ENCODE measurements around the gene BTF3L4. TPM values are rescaled to one million over a fixed set of nuclear protein-coding genes. Genes with fewer than 3 reads are reported as not detected.

The BTF3L4 gene
- total RNA-seq, 2 donors from 2014 or later: 77.6 to 95.1 TPM

DNA sequence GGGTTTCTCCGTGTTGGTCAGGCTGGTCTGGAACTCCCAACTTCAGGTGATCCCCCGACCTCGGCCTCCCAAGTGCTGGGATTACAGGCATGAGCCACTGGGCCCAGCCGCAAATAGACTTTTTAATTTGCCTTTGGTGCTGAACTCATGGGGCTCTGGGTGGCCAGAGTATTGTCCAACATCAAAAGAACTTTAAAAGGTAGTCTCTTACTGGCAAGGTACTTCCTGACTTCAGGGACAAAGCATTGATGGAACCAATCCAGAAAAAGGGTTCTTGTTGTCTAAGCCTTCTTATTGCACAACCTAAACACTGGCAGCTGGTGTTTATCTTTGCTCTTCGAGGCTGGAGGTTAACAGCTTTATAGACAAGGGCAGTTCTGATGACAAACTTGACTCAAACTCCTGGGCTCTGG, 18.7 kb upstream of the BTF3L4 start:
- no peak overlapping the region for H3K4me3 ChIP-seq (ENCODE audit: low read length)

DNA sequence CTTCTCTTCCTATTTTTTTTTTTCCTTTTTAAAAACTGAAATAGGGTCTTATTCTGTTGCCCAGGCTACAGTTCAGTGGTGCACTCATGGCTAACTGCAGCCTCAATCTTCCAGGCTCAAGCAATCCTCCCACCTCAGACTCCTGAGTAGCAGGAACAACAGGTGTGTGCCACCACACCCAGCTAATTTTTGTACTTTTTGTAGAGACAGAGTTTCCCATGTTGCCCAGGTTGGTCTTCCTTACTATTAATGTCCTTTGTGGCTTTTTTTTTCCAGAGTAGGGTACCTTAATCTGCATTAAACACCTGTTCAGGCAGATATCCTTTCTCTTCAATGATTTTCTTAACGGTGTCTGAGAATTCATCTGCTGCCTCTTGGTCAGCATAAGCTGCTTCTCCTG, 18.2 kb upstream of the BTF3L4 start:
- DNase-seq: no peak
- Histone ChIP-seq H3K27me3 (ENCODE audit: control insufficient read depth, insufficient read depth, low read length, poor library complexity, severe bottlenecking) (no peaks in the 10 kb centered on the region), H3K4me3 (ENCODE audit: low read length) (no peak overlapping the region), H3K27ac (ENCODE audit: low read depth, low read length) (no peak overlapping the region), H3K9me3 (ENCODE audit: control insufficient read depth, low read length) (no peaks in the 10 kb centered on the region), H3K4me1 (ENCODE audit: control insufficient read depth, insufficient read depth, low read length) (no peaks in the 10 kb centered on the region), H3K9ac (ENCODE audit: extremely low read depth, low read length, poor library complexity, severe bottlenecking) (no peak overlapping the region), H3K36me3 (ENCODE audit: control insufficient read depth, insufficient read depth, low read length) (peaks cover 62% of the 10 kb centered on the region)
- no peaks in the 10 kb centered on the region for H3K4me1 Mint-ChIP-seq
- H3K4me3 Mint-ChIP-seq: no peak overlapping the region
- no peaks in the 10 kb centered on the region for H3K27me3 Mint-ChIP-seq (ENCODE audit: insufficient read depth)
- no peak overlapping the region for H3K27ac Mint-ChIP-seq
- TF ChIP-seq, protein P1, sequence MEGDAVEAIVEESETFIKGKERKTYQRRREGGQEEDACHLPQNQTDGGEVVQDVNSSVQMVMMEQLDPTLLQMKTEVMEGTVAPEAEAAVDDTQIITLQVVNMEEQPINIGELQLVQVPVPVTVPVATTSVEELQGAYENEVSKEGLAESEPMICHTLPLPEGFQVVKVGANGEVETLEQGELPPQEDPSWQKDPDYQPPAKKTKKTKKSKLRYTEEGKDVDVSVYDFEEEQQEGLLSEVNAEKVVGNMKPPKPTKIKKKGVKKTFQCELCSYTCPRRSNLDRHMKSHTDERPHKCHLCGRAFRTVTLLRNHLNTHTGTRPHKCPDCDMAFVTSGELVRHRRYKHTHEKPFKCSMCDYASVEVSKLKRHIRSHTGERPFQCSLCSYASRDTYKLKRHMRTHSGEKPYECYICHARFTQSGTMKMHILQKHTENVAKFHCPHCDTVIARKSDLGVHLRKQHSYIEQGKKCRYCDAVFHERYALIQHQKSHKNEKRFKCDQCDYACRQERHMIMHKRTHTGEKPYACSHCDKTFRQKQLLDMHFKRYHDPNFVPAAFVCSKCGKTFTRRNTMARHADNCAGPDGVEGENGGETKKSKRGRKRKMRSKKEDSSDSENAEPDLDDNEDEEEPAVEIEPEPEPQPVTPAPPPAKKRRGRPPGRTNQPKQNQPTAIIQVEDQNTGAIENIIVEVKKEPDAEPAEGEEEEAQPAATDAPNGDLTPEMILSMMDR (conservative IDR thresholded peaks at IDR 0.05): no peak
- 95 to 100% methylated on average over 1 of the region's 1 CpG for WGBS, 2 experiments (ENCODE audit: insufficient coverage in 1 of 2, insufficient read length in 1 of 2)
- peaks cover 38% of the 10 kb centered on the region for H3K36me3 Mint-ChIP-seq (ENCODE audit: low read depth)
- no peaks in the 10 kb centered on the region for H3K9me3 Mint-ChIP-seq

More for the DNA sequence above, 18.7 kb upstream of the BTF3L4 start:
- Mint-ChIP-seq H3K9me3 (no peaks in the 10 kb centered on the region), H3K4me3 (no peak overlapping the region), H3K27me3 (ENCODE audit: insufficient read depth) (no peaks in the 10 kb centered on the region), H3K27ac (no peak overlapping the region), H3K36me3 (ENCODE audit: low read depth) (peaks cover 38% of the 10 kb centered on the region), H3K4me1 (peaks cover 5% of the 10 kb centered on the region)
- 88 to 96% methylated on average over 5 of the region's 5 CpGs for WGBS, 2 experiments (ENCODE audit: insufficient coverage in 1 of 2, insufficient read length in 1 of 2)
- TF ChIP-seq, protein P1 (conservative IDR thresholded peaks at IDR 0.05): no peak
- Histone ChIP-seq H3K27me3 (ENCODE audit: control insufficient read depth, insufficient read depth, low read length, poor library complexity, severe bottlenecking) (no peaks in the 10 kb centered on the region), H3K27ac (ENCODE audit: low read depth, low read length) (no peak overlapping the region), H3K36me3 (ENCODE audit: control insufficient read depth, insufficient read depth, low read length) (peaks cover 62% of the 10 kb centered on the region), H3K9me3 (ENCODE audit: control insufficient read depth, low read length) (no peaks in the 10 kb centered on the region), H3K9ac (ENCODE audit: extremely low read depth, low read length, poor library complexity, severe bottlenecking) (no peak overlapping the region), H3K4me1 (ENCODE audit: control insufficient read depth, insufficient read depth, low read length) (peaks cover 1% of the 10 kb centered on the region)
- no peak for DNase-seq

- WGBS, 2 experiments (ENCODE audit: insufficient coverage in 1 of 2, insufficient read length in 1 of 2): 97 to 100% methylated on average over 3 to 4 of the region's 4 CpGs
- H3K9ac ChIP-seq (ENCODE audit: extremely low read depth, low read length, poor library complexity, severe bottlenecking): no peak overlapping the region
- H3K4me3 ChIP-seq (ENCODE audit: low read length): no peak overlapping the region
- no peaks in the 10 kb centered on the region for H3K27me3 Mint-ChIP-seq (ENCODE audit: insufficient read depth)
- no peak overlapping the region for H3K27ac ChIP-seq (ENCODE audit: low read depth, low read length)
- no peak for DNase-seq
- no peaks in the 10 kb centered on the region for H3K9me3 Mint-ChIP-seq
- H3K36me3 Mint-ChIP-seq (ENCODE audit: low read depth): peaks cover 42% of the 10 kb centered on the region
- H3K36me3 ChIP-seq (ENCODE audit: control insufficient read depth, insufficient read depth, low read length): peaks cover 45% of the 10 kb centered on the region
- H3K4me1 Mint-ChIP-seq: no peaks in the 10 kb centered on the region
- no peaks in the 10 kb centered on the region for H3K27me3 ChIP-seq (ENCODE audit: control insufficient read depth, insufficient read depth, low read length, poor library complexity, severe bottlenecking)
- H3K27ac Mint-ChIP-seq: no peak overlapping the region
- no peaks in the 10 kb centered on the region for H3K4me1 ChIP-seq (ENCODE audit: control insufficient read depth, insufficient read depth, low read length)
- H3K9me3 ChIP-seq (ENCODE audit: control insufficient read depth, low read length): no peaks in the 10 kb centered on the region
- TF ChIP-seq, protein P1 (conservative IDR thresholded peaks at IDR 0.05): no peak
- no peak overlapping the region for H3K4me3 Mint-ChIP-seq
Observed at GRCh38 chr1:52041551-52042185, 14.4 kb upstream of the BTF3L4 start.
